Upper lobe of right lung (tissue), 1 donor: Measurements from ENCODE around the gene ZNF385A. TPM values are rescaled to one million over a fixed set of nuclear protein-coding genes. Genes with fewer than 3 reads are reported as not detected.
"Not testable (repeated sequence)": the region's sequence is repeated elsewhere in the genome, so short reads cannot be mapped to it uniquely, and the experiment has no call there.

ENCODE experiments used
- ATAC-seq: fragments of 200-7000 bp; cut with Tn5 transposase; one replicate; pipeline ENCODE4 v1.9.1; 2020; ENCODE audit warnings: mild to moderate bottlenecking, moderate library complexity
- DNase-seq: peaks from one replicate; pipeline ENCODE4 v3.0.0-alpha.2; 2020
- H3K27ac ChIP-seq: fragments of 200-600 bp; one replicate; pipeline ENCODE4 v1.8.0; 2022
- H3K27me3 ChIP-seq: fragments of 200-600 bp; one replicate; pipeline ENCODE4 v1.8.0; 2022; ENCODE audit warnings: mild to moderate bottlenecking
- H3K36me3 ChIP-seq: fragments of 200-600 bp; one replicate; pipeline ENCODE4 v1.8.0; 2022
- H3K4me1 ChIP-seq: fragments of 200-600 bp; one replicate; pipeline ENCODE4 v1.8.0; 2022
- H3K4me3 ChIP-seq: fragments of 200-600 bp; one replicate; pipeline ENCODE4 v1.8.0; 2022; ENCODE audit warnings: mild to moderate bottlenecking
- H3K9me3 ChIP-seq: fragments of 200-600 bp; one replicate; pipeline ENCODE4 v1.8.0; 2022
- intact Hi-C: fragments of 100-400 bp; cut with DNase I; formaldehyde crosslinking; loops from one replicate; pipeline ENCODE4 v1.11.0; 2022
- microRNA-seq: library from miRNA; unstranded; fragments of <30 nt; microRNA quantifications from one replicate; pipeline ENCODE4 v1.2.0, GENCODE V29; 2020; ENCODE audit warnings: borderline microRNAs expressed
- total RNA-seq: library from RNA; stranded (reverse); fragmentation: NEBNext Ultra II Directional; extraction: Animal tissue kit (Norgen Biotek cat#: 25700); gene quantifications from one replicate; pipeline ENCODE4 v1.2.1, GENCODE V29; 2021
- TF ChIP-seq, protein P1 (sequence below): fragments of 200-600 bp; IDR thresholded peaks from one replicate; pipeline ENCODE4 v1.8.0; 2022; ENCODE audit warnings: antibody characterized with exemption
- donor health status: DM: no; HTN: yes; CAD: no; lungs with severe emphysema.

The ZNF385A gene
- total RNA-seq, 1 donor from 2014 or later, result 26.6 TPM

DNA sequence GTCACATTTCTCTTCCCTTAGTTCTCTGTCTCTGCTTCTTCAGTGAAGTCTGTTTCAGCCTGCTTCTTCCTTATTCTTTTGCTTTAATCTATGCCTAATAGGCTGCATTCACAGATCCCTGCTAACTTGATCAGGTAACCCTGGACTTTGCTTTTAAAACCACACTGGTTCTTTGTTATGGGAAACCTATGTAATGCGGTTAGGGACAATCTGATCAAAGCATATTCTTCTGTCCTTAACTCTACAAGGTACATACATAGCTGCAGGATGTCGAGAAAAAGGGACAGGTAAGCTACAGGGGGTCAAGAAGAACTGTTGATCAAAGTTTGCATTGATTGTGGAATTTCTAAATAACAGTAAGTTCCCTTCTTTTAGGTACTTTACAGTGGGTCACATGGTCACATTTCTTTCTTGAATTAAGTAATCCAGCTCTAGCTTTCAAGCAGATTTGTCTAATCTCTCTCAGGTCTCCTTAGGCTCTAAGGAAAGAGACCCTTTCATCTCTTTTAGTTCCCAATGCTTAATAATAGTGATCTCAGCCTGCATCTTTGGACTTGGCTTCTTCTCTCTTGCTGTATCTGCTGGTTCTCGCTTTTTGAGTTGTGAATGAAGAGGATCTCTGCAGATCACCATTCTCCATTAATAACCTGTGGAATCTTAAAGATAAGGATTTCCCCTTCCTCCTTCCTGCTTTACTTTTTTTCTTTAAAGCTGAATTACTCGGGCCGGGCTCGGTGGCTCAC lies 55.8 kb downstream of the ZNF385A start:
- intact Hi-C loops, result no loop called here
- DNase-seq (no peak), ATAC-seq (no peak)
- TF ChIP-seq, protein P1, sequence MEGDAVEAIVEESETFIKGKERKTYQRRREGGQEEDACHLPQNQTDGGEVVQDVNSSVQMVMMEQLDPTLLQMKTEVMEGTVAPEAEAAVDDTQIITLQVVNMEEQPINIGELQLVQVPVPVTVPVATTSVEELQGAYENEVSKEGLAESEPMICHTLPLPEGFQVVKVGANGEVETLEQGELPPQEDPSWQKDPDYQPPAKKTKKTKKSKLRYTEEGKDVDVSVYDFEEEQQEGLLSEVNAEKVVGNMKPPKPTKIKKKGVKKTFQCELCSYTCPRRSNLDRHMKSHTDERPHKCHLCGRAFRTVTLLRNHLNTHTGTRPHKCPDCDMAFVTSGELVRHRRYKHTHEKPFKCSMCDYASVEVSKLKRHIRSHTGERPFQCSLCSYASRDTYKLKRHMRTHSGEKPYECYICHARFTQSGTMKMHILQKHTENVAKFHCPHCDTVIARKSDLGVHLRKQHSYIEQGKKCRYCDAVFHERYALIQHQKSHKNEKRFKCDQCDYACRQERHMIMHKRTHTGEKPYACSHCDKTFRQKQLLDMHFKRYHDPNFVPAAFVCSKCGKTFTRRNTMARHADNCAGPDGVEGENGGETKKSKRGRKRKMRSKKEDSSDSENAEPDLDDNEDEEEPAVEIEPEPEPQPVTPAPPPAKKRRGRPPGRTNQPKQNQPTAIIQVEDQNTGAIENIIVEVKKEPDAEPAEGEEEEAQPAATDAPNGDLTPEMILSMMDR, result no peak
- Histone ChIP-seq H3K4me3 (no peak overlapping the region), H3K36me3 (no peaks in the 10 kb centered on the region), H3K27ac (peak overlapping the region; percentile 47), H3K27me3 (no peaks in the 10 kb centered on the region), H3K9me3 (no peaks in the 10 kb centered on the region), H3K4me1 (peaks cover 45% of the 10 kb centered on the region)

DNA sequence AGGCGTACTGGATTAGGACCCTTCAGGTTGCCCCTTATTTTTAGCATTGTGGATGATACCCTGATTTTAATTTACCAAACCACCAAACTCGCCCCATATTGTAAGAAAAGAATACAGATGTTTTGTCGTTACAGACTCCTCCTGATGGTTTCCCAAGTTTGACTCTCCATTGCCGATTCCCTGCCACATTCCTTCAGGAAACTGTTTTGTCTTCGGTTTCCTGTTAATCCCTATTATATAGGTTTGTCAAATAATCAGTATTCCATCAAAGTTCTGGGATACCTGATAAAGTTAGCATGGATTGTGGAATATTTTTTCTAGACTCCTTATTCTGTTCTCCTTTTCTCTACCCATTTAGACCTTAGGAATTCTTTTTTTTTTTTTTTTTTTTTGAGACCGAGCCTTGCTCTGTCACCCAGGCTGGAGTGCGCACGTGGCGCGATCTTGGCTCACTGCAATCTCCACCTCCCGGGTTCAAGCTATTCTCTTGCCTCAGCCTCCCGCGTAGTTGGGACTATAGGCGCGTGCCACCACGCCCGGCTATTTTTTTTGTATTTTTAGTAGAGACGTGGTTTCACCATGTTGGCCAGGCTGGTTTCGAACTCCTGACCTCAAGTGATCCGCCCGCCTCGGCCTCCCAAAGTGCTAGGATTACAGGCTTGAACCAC lies 59.0 kb downstream of the ZNF385A start:
- H3K27me3 ChIP-seq, ATAC-seq, DNase-seq, H3K9me3 ChIP-seq, H3K36me3 ChIP-seq, intact Hi-C loops: not testable (repeated sequence)
- Histone ChIP-seq H3K27ac (peak overlapping the region; percentile 93), H3K4me3 (peak overlapping the region; percentile 93), H3K4me1 (peaks cover 28% of the 10 kb centered on the region)

DNA sequence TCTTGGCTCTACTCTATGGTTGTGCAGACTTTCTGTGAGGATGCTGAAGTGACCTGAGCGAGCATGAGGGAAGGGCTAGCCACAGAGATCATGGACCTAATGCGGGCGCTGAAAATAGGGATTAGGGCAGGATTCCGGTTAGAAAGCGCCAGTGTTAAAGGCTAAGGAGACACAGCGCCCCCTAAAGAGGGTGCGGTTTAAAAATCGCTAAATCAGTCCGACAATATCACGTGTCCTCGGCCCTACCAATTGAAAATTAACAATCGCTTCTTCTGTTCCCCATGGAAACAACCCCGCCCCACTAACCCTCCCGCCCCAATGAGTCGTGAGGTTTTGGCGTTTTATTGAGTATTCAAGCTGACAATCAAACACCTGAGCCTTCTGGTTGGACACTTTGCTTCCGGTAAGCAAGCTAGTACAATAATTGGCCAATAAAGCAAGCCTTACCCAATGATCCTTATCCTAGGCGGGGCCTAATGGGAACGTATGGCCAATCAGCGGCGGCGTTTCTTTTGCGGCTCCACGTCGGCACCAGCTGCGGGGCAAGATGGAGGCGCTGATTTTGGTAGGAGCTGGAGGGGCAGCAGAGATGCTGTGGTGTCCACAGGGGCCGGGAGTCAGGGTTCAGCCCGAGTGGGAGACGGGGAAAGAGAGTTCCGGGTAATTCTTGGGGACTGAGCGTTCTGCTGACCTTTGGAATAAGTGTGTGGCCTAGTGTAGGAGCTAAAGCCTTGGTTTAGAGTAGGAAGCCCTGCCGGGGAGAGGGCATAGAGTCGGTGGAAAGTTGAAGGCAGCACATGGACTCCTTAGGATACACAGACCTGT lies 59.7 kb downstream of the ZNF385A start, which contains the start of gene COPZ1:
COPZ1 (plus strand) TSS at position 515 of the 825 bp plus-strand sequence; CDS start at position 548, 33 bp downstream.
- Histone ChIP-seq H3K36me3 (no peaks in the 10 kb centered on the region), H3K9me3 (no peaks in the 10 kb centered on the region), H3K4me1 (peaks cover 27% of the 10 kb centered on the region), H3K27me3 (no peaks in the 10 kb centered on the region), H3K4me3 (peak within 1 kb of the TSS; percentile 93), H3K27ac (peak within 1 kb of the TSS; percentile 93)
- TF ChIP-seq, protein P1, result peak; percentile 76
- intact Hi-C loops, result no loop called here
- peak; percentile 95 for DNase-seq
- peak; percentile 98 for ATAC-seq

DNA sequence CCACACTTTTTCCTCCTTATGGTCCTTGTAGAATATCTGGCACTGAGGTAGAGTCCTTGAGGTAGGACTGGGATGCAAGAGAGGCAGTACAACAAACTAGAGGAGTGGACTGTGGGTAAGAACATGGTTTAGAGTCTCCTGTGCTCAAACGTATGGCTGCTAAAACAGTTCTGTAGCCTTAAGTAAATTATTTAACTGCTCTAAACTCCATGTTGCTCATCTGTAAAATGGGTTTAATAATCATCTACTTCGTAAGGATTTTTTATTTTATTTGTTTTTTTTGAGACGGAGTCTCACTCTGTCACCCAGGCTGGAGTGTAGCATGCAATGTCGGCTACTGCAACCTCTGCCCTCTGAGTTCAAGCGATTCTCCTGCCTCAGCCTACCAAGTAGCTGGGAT lies 63.2 kb downstream of the ZNF385A start:
- intact Hi-C loops, result no loop called here
- TF ChIP-seq, protein P1, result no peak
- Histone ChIP-seq H3K27ac (no peak overlapping the region), H3K4me3 (no peak overlapping the region), H3K4me1 (peaks cover 8% of the 10 kb centered on the region), H3K9me3 (no peaks in the 10 kb centered on the region), H3K36me3 (no peaks in the 10 kb centered on the region), H3K27me3 (no peaks in the 10 kb centered on the region)
- no peak for DNase-seq
- ATAC-seq, result no peak

Small RNA genes lying within 50 kb of the gene (microRNA-seq; reads per million reads assigned to microRNA genes)
- 269 reads per million, percentile 74 among the genes with 10 or more reads in this experiment for gene MIR148B

Other genes with a start within 250 kb of the ZNF385A start
- gene SMUG1, start 195.7 kb downstream of the ZNF385A start, total RNA-seq, result 22.7 TPM
- 52.3 TPM for gene CBX5, start 104.6 kb downstream of the ZNF385A start, total RNA-seq
- gene HNRNPA1, start 104.0 kb downstream of the ZNF385A start, total RNA-seq, result 498 TPM
- 7.5 TPM for gene NFE2, start 83.7 kb downstream of the ZNF385A start, total RNA-seq
- gene COPZ1, start 59.6 kb downstream of the ZNF385A start, total RNA-seq, result 125 TPM
- 0.96 TPM for gene GPR84, start 20.2 kb downstream of the ZNF385A start, total RNA-seq
- gene ITGA5, start 34.5 kb upstream of the ZNF385A start, total RNA-seq, result 102 TPM
- 2.1 TPM for gene GTSF1, start 88.9 kb upstream of the ZNF385A start, total RNA-seq
- gene NCKAP1L, start 113.0 kb upstream of the ZNF385A start, total RNA-seq, result 59.5 TPM
- 6.1 TPM for gene PDE1B, start 164.9 kb upstream of the ZNF385A start, total RNA-seq
- gene PPP1R1A, start 203.9 kb upstream of the ZNF385A start, total RNA-seq, result not detected